LHCN-M2 (cell line): ENCODE data around the gene DHRS12. TPM values are rescaled to one million over a fixed set of nuclear protein-coding genes. Genes with fewer than 3 reads are reported as not detected.

ENCODE experiments used
- DNase-seq: peaks from one replicate; pipeline ENCODE4 v3.0.0-alpha.2; 2012; ENCODE audit warnings: low read depth
- total RNA-seq: library from RNA; depleted of rRNA; stranded (reverse); fragments of >200 nt; gene quantifications from 2 replicates; pipeline ENCODE4 v1.2.3, GENCODE V29; 2014

The DHRS12 gene
- total RNA-seq, 1 experiment from 2014 or later = 3.2 TPM

GRCh38 chr13:51811046-51811445, 7.1 kb upstream of the DHRS12 start:
- no peak for DNase-seq

- no peak for DNase-seq
Measured at GRCh38 chr13:51808811-51809210, 4.8 kb upstream of the DHRS12 start.

GRCh38 chr13:51807041-51807440, 3.1 kb upstream of the DHRS12 start:
- no peak for DNase-seq

- DNase-seq = peak; percentile 46
Measured at GRCh38 chr13:51806566-51806965, 2.6 kb upstream of the DHRS12 start.

GRCh38 chr13:51805925-51806324, 2.0 kb upstream of the DHRS12 start:
- DNase-seq = no peak

GRCh38 chr13:51805313-51805712, 1.4 kb upstream of the DHRS12 start:
- no peak for DNase-seq

- DNase-seq = no peak
Measured at GRCh38 chr13:51804295-51805172, 571 bp upstream of the DHRS12 start.

- no peak for DNase-seq
Measured at GRCh38 chr13:51802631-51803418, 1.1 kb downstream of the DHRS12 start.

- peak; percentile 43 for DNase-seq
Measured at GRCh38 chr13:51801631-51802099, 2.3 kb downstream of the DHRS12 start.

- DNase-seq = no peak
Measured at GRCh38 chr13:51800486-51800885, 3.5 kb downstream of the DHRS12 start.

GRCh38 chr13:51799261-51799660, 4.7 kb downstream of the DHRS12 start:
- DNase-seq = no peak

GRCh38 chr13:51797664-51798488, 6.1 kb downstream of the DHRS12 start:
- peak; percentile 43 for DNase-seq

GRCh38 chr13:51796546-51796945, 7.4 kb downstream of the DHRS12 start:
- DNase-seq = no peak

GRCh38 chr13:51795419-51795818, 8.5 kb downstream of the DHRS12 start:
- DNase-seq = no peak

- no peak for DNase-seq
Measured at GRCh38 chr13:51794964-51795363, 9.0 kb downstream of the DHRS12 start.

- peak; percentile 78 for DNase-seq
Measured at GRCh38 chr13:51793570-51794271, 10.2 kb downstream of the DHRS12 start.

- DNase-seq = no peak
Measured at GRCh38 chr13:51786425-51787265, 17.3 kb downstream of the DHRS12 start.

- DNase-seq = peak; percentile 60
Measured at GRCh38 chr13:51785712-51786424, 18.1 kb downstream of the DHRS12 start.

GRCh38 chr13:51784097-51784496, 19.9 kb downstream of the DHRS12 start:
- DNase-seq = no peak
